Hepatocyte (in vitro differentiated cells): ENCODE measurements around the gene GLDN. TPM values are rescaled to one million over a fixed set of nuclear protein-coding genes. Genes with fewer than 3 reads are reported as not detected.

Experiments
- DNase-seq: peaks from one replicate; pipeline ENCODE4 v3.0.0-alpha.2; 2016; ENCODE audit warnings: low spot score
- H2AFZ ChIP-seq: fragments of 200-600 bp; sonication (generic); 2 replicates; pipeline ENCODE4 v1.6.0; 2016; ENCODE audit warnings: antibody characterized with exemption, mild to moderate bottlenecking
- H3K27ac ChIP-seq: fragments of 200-600 bp; sonication (generic); 2 replicates; pipeline ENCODE4 v1.5.1; 2016; ENCODE audit warnings: mild to moderate bottlenecking
- H3K27me3 ChIP-seq: fragments of 200-600 bp; sonication (generic); 2 replicates; pipeline ENCODE4 v1.6.1; 2016
- H3K36me3 ChIP-seq: fragments of 200-600 bp; sonication (generic); replicated peaks from 2 replicates; pipeline ENCODE4 v1.5.1; 2016; ENCODE audit warnings: low read depth; ENCODE audit not compliant: insufficient read depth
- H3K4me1 ChIP-seq: fragments of 200-600 bp; sonication (generic); 2 replicates; pipeline ENCODE4 v1.5.1; 2016; ENCODE audit warnings: mild to moderate bottlenecking, moderate library complexity; ENCODE audit not compliant: insufficient read depth
- H3K4me2 ChIP-seq: fragments of 200-600 bp; sonication (generic); 2 replicates; pipeline ENCODE4 v1.6.0; 2016
- H3K4me3 ChIP-seq: fragments of 200-600 bp; sonication (generic); 2 replicates; pipeline ENCODE4 v1.5.1; 2016; ENCODE audit warnings: mild to moderate bottlenecking
- H3K79me2 ChIP-seq: fragments of 200-600 bp; sonication (generic); 2 replicates; pipeline ENCODE4 v1.6.0; 2017; ENCODE audit warnings: mild to moderate bottlenecking
- H3K9me2 ChIP-seq: fragments of 200-600 bp; sonication (generic); replicated peaks from 2 replicates; pipeline ENCODE4 v1.6.0; 2017; ENCODE audit warnings: mild to moderate bottlenecking; ENCODE audit not compliant: insufficient read depth
- H3K9me3 ChIP-seq: fragments of 200-600 bp; sonication (generic); 2 replicates; pipeline ENCODE4 v1.5.1; 2016; ENCODE audit warnings: low read depth, mild to moderate bottlenecking
- H4K20me1 ChIP-seq: fragments of 200-600 bp; sonication (generic); 2 replicates; pipeline ENCODE4 v1.6.0; 2016; ENCODE audit warnings: mild to moderate bottlenecking; ENCODE audit not compliant: insufficient read depth, poor library complexity, severe bottlenecking
- CTCF ChIP-seq: fragments of 200-600 bp; sonication (generic); IDR thresholded peaks from 2 replicates; pipeline ENCODE4 v1.5.1; 2016; ENCODE audit warnings: antibody characterized with exemption, mild to moderate bottlenecking; ENCODE audit not compliant: poor library complexity
- EZH2 ChIP-seq: fragments of 200-600 bp; sonication (generic); IDR thresholded peaks from 2 replicates; pipeline ENCODE4 v1.6.1; 2016; ENCODE audit warnings: antibody characterized with exemption, mild to moderate bottlenecking, borderline replicate concordance
- EZH2phosphoT487 ChIP-seq: fragments of 200-600 bp; sonication (generic); IDR thresholded peaks from one replicate; pipeline ENCODE4 v1.6.1; 2018; ENCODE audit warnings: antibody characterized with exemption, mild to moderate bottlenecking, low read depth, moderate library complexity; ENCODE audit not compliant: unreplicated experiment, severe bottlenecking
- WGBS: methylation state at CpG from one replicate; pipeline ENCODE4 v1.1.6; 2016; ENCODE audit warnings: low lambda C conversion rate; ENCODE audit errors: missing lambda C conversion rate; 5-methylcytosine and 5-hydroxymethylcytosine counted together
- polyA plus RNA-seq: library from polyadenylated mRNA; unstranded; fragments of >200 nt; fragmentation: Nextera tagmentation; extraction: Ambion mirVana; gene quantifications from 2 replicates; pipeline ENCODE4 v1.2.1, GENCODE V29; 2016
- total RNA-seq: library from RNA; depleted of rRNA; stranded (reverse); fragments of >200 nt; gene quantifications from 2 replicates; pipeline ENCODE4 v1.2.3, GENCODE V29; 2014

The GLDN gene
- total and polyA plus RNA-seq, 2 experiments from 2014 or later, result 0.07 to 1.8 TPM

- peak overlapping the region; percentile 46 for H3K4me2 ChIP-seq
- DNase-seq, result peak; percentile 87
- H3K9me2 ChIP-seq, result no peaks in the 10 kb centered on the region
- H3K4me3 ChIP-seq, result no peak overlapping the region
- H4K20me1 ChIP-seq, result no peaks in the 10 kb centered on the region
- H3K27ac ChIP-seq, result no peak overlapping the region
- H2AFZ ChIP-seq, result no peak overlapping the region
- no peaks in the 10 kb centered on the region for H3K79me2 ChIP-seq
- H3K36me3 ChIP-seq, result no peaks in the 10 kb centered on the region
- H3K4me1 ChIP-seq, result no peaks in the 10 kb centered on the region
- no peaks in the 10 kb centered on the region for H3K9me3 ChIP-seq
- TF ChIP-seq EZH2 (no peak), CTCF (peak; percentile 95), EZH2phosphoT487 (no peak)
- WGBS, result 20% methylated on average over 14 of the region's 14 CpGs
- no peaks in the 10 kb centered on the region for H3K27me3 ChIP-seq
These were observed 39.7 kb downstream of the GLDN start for GRCh38 chr15:51380999-51381806.

- Histone ChIP-seq H2AFZ (no peak overlapping the region), H3K79me2 (no peaks in the 10 kb centered on the region), H3K27ac (no peak overlapping the region), H3K9me3 (no peaks in the 10 kb centered on the region), H4K20me1 (no peaks in the 10 kb centered on the region), H3K4me3 (no peak overlapping the region), H3K27me3 (no peaks in the 10 kb centered on the region), H3K4me1 (no peaks in the 10 kb centered on the region), H3K36me3 (no peaks in the 10 kb centered on the region), H3K4me2 (no peak overlapping the region), H3K9me2 (no peaks in the 10 kb centered on the region)
- peak; percentile 74 for DNase-seq
- WGBS, result 15% methylated on average over 4 of the region's 4 CpGs
- TF ChIP-seq EZH2 (no peak), CTCF (peak; percentile 53)
These were observed 41.3 kb downstream of the GLDN start for GRCh38 chr15:51382787-51383186.

- Histone ChIP-seq H3K4me1 (no peaks in the 10 kb centered on the region), H3K9me3 (no peaks in the 10 kb centered on the region), H3K27ac (no peak overlapping the region), H3K4me3 (no peak overlapping the region), H3K4me2 (no peak overlapping the region), H2AFZ (no peak overlapping the region), H4K20me1 (no peaks in the 10 kb centered on the region), H3K27me3 (no peaks in the 10 kb centered on the region), H3K9me2 (no peaks in the 10 kb centered on the region), H3K36me3 (no peaks in the 10 kb centered on the region), H3K79me2 (no peaks in the 10 kb centered on the region)
- TF ChIP-seq EZH2phosphoT487 (no peak), EZH2 (no peak), CTCF (no peak)
- DNase-seq, result no peak
- 90% methylated on average over 8 of the region's 8 CpGs for WGBS
These were observed 44.6 kb downstream of the GLDN start for GRCh38 chr15:51386029-51386428.
